Fibroblast of the aortic adventitia (primary cell): Measurements from ENCODE around the gene GRIK2. TPM values are rescaled to one million over a fixed set of nuclear protein-coding genes. Genes with fewer than 3 reads are reported as not detected.

Experiments
- DNase-seq: peaks from one replicate; pipeline ENCODE4 v3.0.0-alpha.2; 2010; ENCODE audit warnings: low read depth
- H3K4me3 ChIP-seq: 2 replicates; pipeline ENCODE4 v1.5.1; 2011; ENCODE audit warnings: low read depth, mild to moderate bottlenecking, control low read depth, low read length, moderate library complexity
- total RNA-seq: library from RNA; depleted of rRNA; stranded (reverse); fragments of >200 nt; gene quantifications from 2 replicates; pipeline ENCODE4 v1.2.3, GENCODE V29; 2012; ENCODE audit warnings: low replicate concordance
- TF ChIP-seq, protein P1 (sequence below): IDR thresholded peaks from 2 replicates; pipeline ENCODE4 v1.5.1; 2011; ENCODE audit warnings: mild to moderate bottlenecking, low read length, control low read depth, inconsistent platforms; ENCODE audit not compliant: insufficient read depth

The GRIK2 gene
- total RNA-seq, 1 donor, result 8.9 TPM

DNA sequence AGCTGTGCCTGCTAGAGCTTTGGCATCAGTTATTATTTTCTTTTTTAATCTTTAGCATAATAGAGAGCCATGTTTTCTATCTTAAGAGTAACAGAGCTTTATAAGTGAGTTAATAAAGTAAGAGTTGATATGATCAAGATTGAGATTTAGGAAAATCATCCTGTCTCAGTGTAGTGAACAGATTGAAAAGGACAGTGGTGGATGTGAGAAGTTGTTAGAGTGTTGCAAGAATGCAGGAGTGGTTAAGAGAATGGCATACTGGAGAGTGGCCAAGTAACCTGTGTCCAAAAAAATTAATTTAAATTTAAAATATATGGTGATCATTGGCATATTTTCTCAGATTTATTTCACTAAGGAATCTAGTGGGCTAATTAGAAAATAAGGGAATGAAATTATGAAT lies 629.3 kb downstream of the GRIK2 start:
- TF ChIP-seq, protein P1, sequence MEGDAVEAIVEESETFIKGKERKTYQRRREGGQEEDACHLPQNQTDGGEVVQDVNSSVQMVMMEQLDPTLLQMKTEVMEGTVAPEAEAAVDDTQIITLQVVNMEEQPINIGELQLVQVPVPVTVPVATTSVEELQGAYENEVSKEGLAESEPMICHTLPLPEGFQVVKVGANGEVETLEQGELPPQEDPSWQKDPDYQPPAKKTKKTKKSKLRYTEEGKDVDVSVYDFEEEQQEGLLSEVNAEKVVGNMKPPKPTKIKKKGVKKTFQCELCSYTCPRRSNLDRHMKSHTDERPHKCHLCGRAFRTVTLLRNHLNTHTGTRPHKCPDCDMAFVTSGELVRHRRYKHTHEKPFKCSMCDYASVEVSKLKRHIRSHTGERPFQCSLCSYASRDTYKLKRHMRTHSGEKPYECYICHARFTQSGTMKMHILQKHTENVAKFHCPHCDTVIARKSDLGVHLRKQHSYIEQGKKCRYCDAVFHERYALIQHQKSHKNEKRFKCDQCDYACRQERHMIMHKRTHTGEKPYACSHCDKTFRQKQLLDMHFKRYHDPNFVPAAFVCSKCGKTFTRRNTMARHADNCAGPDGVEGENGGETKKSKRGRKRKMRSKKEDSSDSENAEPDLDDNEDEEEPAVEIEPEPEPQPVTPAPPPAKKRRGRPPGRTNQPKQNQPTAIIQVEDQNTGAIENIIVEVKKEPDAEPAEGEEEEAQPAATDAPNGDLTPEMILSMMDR, result no peak
- no peak for DNase-seq
- no peak overlapping the region for H3K4me3 ChIP-seq

DNA sequence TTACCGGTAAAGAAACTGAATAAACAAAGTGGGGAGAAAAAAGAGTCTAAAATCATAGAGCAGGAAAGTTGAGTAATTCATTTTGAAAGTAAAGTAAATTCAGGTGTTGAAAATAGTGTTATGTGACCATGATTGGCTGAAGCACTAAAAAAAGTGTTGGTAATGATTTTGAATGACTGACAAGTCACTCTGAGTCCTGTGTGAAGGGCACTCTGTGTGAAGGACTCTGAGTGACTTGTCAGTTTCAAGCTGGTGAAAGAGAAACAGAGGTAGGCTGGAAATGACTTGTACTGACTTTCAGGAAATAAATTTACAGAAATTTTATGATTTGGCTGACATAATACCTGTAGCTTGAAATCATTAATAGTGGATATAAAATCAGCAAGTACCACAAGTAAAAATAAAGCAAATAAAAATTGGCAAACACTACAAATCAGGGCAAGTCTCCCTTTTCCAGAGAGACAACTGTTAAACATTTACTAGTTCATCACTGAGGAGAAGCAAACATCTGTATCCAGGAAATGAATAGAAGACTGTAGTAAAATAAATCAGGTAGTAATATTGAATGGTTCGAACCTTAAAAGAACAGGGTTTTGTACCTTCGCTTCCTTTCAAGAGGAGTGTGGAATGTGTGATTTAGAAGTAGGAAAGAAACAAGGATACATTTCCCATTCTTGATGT lies 630.6 kb downstream of the GRIK2 start:
- DNase-seq, result no peak
- H3K4me3 ChIP-seq, result no peak overlapping the region
- TF ChIP-seq, protein P1, result no peak

DNA sequence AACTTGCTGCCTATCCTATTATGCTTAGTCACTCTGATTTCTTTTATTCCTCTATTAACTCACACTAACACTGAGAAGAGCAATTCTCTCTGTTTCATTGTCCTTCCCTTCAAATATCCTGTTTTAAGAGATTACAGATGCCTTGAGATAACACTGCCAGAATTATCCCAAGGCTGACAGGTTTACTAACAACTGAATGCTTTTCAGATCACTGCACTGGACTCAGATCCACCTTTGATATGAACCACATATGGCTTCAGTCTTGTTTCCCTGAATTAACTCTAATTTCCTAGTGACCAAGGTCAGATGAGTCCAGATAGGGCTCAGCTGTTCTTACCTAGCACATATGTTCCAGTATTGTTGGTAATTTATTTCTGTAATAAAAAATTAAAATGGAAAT lies 633.1 kb downstream of the GRIK2 start:
- no peak for DNase-seq
- TF ChIP-seq, protein P1, result no peak
- no peak overlapping the region for H3K4me3 ChIP-seq

DNA sequence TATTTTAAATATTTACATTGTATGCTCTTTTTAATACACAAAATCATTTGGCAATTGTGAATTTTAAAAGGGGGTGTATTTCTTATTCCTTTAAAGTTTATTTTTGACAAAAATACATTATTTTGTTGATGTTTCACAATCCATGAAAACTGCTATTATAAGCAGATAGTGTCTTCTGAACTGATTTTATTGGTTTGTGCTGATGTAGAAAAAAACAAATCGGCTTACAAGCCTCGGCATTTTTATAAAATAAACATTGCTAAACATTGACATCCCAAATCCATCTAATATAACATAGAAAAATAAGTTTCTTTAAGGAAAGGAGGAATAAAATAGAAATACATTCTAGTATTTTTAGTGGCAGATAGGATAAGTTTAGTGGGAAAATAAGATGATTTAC lies 634.7 kb downstream of the GRIK2 start:
- TF ChIP-seq, protein P1, result no peak
- no peak overlapping the region for H3K4me3 ChIP-seq
- DNase-seq, result no peak

DNA sequence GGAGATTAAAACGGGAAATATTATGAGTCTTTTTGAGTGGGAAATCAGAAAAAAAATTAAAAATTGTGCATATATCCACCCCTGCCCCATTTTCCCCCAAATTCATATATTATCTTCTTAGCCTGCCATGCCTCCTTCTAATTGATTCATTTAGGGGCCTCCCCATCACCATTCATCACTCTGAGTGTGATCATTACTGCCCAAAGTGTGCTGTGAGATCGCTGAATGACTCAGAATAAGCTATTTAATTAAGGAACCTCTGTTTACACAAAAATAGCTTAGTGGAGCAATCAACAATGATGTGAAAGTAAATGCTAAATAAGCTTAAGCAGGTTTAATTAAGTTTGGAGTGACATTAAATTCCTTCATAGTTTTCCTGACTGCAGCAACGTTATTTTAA lies 645.5 kb downstream of the GRIK2 start:
- TF ChIP-seq, protein P1, result no peak
- DNase-seq, result no peak
- no peak overlapping the region for H3K4me3 ChIP-seq

DNA sequence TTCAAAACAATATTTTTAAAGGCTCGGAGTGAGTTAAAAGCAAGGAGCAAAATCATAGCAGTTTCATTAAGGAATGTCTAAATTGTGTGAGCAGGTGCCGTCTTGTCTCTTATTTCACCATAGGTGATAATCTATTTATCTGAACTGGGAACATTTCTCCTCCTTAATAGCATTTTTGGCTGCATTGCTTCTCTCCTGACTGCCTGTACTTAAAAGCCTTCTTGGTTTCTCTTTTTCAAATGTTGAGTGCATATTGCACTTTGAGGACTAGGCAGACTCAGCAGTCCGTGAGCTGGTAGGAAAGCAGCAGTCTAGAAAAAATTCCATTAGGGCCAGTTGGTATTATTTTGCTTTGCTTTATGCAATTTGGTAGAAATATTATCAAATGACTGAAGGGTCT lies 645.9 kb downstream of the GRIK2 start:
- DNase-seq, result no peak
- TF ChIP-seq, protein P1, result no peak

DNA sequence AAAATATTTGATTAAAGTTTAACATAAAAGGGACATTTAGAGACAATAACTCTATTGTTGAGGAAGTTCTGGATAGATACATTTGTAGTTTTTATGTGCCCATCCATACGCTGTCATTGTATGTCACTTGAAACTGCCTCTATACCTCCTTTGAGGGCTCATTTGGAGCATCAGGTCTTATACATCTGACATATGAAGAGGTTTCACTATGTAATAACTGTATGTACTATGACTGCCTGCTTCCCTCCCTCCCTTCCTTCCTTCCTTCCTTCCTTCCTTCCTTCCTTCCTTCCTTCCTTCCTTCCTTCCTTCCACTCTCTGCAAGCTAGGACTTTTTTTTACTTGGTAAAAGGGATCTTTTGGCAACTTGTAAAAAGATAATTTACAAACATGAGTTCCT lies 657.5 kb downstream of the GRIK2 start:
- TF ChIP-seq, protein P1, result no peak
- no peak for DNase-seq
- H3K4me3 ChIP-seq, result no peak overlapping the region

More for the DNA sequence above, 645.9 kb downstream of the GRIK2 start:
- no peak overlapping the region for H3K4me3 ChIP-seq
